Measurements from ENCODE around the gene DESI1.
A peak's percentile ranks its signal among the peaks of the same experiment; 100 is the strongest.
"Not testable (repeated sequence)": the region's sequence is repeated elsewhere in the genome, so short reads cannot be mapped to it uniquely, and the experiment has no call there.

DESI1 gene

DNA sequence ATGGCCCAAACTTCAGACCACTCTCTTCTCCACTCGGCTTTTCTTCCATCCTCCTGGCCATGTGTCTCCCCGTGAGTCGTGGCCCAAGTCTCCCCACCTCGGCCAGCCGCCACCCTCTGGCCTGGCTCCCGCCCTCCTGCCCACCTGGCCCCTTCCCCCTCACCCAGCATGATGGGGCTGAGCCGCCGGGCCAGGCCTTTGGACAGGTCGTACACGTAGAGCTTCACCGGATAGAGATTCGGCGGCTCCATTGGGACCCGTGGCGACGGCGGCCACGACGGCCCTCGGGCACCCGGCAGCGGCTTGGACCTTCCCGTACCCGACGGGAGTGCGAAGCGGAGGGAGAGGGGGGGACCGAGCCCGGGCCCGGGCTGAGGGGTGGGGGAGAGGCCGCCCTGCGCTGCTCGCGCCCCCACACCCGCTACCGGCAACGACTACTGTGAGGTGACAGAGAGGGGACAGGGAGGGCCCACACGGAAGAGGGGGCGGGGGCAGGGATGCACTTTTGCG is at the start of gene DESI1:
TSS of gene DESI1 (minus strand) at position 455 of the 510 bp plus-strand sequence. CDS start at position 251, 204 bp downstream.
- DNase-seq = peak; percentile 51

DNA sequence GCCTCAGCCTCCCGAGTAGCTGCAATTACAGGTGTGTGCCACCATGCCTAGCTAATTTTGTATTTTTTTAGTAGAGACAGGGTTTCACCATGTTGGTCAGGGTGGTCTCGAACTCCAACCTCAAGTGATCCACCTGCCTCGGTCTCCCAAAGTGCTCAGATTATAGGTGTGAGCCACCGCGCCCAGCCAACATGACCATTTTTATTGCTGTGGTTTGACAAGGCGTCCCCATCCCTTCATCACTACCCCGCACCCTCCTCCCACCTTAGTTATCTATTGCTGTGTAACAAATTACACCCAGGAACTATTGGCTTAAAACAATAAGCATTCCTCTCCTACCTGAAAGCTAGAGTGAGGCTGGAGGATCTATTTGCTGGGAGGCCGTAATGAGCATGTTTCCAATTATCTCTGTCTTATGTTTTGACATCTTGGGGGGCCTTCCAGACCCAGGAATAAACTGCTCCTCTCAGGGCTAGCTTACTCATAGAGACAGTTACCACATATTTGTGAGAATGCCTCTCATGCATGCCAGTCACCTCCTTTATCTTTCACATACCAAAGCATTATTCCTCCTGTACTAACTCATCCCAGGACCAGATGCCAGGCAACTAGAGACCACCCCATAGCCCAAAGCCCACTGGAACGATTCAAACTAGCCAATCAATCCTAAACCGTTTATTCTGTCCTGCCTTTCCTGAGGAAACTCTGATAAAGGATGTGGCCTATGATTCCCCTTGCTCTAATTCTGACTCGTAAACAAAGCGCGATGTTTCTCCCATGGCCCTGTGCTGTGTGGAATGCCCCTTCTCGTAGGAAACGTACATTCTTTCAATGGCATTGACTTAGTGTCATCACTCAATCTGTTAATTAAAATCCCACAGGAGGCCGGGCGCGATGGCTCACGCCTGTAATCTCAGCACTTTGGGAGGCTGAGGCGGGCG is 48.4 kb upstream of the DESI1 start:
- no peak for DNase-seq

DNA sequence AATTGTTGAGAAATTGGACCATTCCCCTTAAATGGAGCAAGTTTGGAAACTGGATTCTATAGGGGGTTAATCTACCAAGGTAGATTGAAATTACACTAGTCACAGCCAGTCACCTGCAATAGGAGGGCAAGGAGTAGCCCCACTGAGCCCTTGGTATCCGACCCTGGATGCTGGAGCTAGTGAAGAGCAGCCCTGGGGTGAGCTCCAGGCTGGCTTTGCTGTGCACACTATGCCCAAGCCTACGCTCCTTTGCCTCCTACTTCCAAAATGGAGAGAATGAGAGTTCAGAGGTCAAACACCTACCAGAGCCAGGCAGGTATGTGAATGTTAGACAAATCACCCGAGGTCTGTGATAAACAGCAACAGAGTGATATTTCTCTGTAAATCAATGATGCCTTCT is 44.1 kb upstream of the DESI1 start:
- no peak for DNase-seq

DNA sequence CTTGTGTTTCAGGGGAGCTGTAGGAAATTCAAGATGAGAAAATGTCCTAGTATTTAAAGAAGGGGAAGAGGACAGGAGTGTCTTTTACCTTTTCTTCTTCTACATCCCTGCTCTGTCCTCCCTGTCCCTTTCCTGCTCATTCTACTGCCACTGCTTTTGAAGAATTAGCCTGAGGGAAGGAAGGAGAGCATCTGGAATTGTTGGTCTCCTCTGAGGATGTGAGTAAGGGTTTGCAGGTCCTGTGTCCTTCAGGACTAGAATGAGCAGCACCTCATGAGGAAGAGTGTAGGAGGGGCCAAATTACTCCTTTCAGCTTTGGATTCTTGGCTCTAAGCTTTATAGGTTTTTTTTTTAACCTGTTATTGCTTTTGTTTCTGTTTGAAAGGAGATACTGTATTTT is 43.6 kb upstream of the DESI1 start:
- DNase-seq = no peak

DNA sequence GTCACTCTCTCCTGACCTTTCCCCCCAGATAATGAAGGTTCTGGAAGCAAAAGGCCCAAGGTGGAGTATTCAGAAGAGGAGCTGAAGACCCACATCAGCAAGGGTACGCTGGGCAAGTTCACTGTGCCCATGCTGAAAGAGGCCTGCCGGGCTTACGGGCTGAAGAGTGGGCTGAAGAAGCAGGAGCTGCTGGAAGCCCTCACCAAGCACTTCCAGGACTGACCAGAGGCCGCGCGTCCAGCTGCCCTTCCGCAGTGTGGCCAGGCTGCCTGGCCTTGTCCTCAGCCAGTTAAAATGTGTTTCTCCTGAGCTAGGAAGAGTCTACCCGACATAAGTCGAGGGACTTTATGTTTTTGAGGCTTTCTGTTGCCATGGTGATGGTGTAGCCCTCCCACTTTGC is 42.8 kb upstream of the DESI1 start:
- not testable (repeated sequence) for DNase-seq

DNA sequence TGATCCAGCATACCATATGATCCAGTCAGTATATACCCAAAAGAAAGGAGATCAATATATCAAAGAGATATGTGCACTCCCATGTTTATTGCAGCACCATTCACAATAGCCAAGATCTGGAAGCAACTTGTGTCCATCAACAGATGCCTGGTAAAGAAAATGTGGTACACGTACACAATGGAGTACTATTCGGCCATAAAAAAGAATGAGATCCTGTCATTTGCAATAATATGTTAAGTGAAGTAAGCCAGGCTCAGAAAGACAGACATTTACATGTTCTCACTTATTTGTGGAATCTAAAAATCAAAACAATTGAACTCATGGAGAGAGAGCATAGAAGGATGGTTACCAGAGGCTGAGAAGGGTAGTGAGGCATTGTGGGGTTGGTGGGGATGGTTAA is 40.9 kb upstream of the DESI1 start:
- DNase-seq = no peak

DNA sequence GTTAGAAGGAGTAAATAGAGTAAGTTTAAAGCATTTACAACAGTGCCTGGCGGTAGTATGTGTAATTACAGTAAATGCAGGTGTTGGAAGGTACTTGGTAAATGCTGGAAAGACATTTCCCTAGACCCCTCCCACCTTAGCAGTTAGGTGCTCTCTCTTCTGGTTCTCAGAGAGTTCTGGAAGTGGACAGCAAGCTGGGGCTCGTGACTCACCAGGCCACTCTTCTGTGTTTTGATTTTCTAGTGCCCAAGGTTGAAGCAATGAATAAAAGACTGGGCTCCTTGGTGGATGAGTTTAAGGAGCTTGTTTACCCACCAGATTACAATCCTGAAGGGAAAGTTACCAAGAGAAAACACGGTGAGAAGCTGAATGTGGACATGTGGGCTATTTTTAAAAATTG is 40.2 kb upstream of the DESI1 start:
- DNase-seq = no peak

DNA sequence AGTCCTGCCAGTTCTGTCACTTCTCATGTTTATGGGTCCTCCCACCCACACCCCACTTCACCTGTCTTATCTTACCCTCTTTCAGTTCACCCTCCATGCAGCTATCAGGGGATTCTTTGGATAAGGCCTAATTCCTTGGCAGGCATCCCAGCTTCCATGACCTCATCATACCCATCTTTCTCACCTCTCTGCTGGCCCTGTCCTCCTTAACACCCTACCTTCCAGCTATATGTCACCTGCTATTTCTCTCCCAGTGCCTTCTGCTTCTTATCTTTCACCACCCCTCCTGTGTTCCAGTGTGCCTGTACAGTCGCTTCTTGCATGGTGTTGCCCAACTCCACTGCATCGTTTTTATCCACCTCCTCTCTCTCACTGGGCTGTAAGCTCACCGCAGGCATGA is 39.6 kb upstream of the DESI1 start:
- no peak for DNase-seq

DNA sequence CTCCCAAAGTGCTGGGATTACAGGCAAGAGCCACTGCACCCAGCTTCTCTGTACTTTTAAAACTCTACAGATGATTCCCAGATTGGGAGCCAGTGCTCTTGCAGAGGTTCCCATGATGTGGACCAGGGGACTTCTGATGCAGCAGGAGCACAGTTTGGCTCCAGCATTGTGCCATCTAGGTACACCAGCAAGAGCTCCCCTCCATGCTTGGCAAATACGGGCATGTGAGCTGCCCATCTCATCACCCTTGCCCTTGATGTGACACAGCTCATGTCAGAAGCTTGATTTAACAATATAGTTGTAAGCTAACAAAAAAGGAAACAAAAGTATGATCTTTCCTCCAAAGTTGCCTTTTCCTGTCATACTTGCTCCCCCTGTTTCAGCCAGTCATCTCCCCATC is 39.1 kb upstream of the DESI1 start:
- no peak for DNase-seq

DNA sequence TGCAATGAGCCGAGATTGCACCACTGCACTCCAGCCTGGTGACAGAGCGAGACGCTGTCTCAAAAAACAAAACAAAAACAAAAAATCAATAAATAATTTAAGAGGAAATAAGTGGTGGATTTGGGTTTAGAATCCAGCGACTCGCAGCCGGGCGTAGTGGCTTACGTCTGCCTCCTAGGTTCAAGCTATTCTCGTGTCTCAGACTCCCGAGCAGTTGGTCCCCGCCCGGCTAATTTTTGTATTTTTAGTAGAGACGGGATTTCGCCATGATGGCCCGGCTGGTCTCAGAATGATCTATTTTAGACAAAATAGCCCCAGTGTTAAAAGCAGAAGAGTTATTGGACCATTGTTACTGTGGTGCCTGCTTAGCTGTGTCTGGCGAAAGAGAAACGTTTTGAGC is 38.0 kb upstream of the DESI1 start:
- no peak for DNase-seq

DNA sequence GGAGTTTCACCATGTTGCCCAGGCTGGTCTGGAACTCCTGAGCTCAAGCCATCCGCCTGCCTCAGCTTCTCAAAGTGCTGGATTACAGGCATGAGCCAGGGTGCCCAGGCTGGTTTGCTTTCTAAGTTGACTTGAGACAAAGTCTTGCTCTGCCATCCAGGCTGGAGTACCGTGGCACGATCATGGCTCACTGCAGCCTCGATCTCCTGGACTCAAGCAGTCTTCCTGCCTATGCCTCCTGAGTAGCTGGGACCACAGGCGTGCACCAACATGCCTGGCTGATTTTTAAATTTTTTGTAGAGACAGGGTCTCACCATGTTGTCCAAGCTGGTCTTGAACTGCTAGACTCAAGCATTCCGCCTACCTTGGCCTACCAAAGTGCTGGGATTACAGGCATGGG is 36.9 kb upstream of the DESI1 start:
- no peak for DNase-seq

DNA sequence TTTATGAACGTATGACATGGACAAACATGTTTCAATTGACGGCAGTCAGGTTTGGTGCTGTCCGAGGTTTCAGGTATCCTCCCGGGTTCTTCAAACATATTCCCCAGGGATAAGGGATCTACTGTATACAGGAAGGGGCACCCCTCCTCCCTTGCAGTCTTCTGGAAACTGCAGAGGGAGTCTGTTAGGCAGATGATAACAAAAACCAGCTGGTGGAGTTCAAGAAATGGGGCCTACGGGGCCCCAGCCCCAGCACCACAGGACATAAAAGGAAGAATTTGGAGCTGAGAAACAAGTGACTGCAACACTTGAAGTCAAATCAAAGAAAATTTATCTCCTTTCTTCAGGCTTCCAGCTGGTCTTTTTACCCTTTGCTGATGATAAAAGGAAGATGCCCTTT is 35.7 kb upstream of the DESI1 start:
- DNase-seq = no peak

DNA sequence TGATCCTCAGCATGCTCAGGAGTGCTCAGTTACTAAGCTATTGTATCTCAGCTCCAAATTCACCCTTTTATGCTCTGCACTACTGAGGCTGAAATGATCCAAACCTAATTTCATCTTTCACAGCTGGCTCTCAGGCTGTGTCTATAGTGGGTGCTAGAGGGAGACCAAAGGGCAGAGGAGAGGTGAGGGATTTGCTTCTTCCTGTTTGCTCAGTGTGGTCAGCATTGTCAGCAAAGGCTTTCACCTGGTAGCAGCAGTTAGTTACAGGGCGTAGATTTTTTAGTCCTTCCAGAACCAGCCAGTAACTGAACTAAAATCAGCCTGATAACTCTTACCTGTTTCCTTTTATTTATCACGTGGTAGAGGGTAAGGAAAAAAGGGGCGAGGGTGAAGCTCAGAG is 33.5 kb upstream of the DESI1 start:
- DNase-seq = no peak

DNA sequence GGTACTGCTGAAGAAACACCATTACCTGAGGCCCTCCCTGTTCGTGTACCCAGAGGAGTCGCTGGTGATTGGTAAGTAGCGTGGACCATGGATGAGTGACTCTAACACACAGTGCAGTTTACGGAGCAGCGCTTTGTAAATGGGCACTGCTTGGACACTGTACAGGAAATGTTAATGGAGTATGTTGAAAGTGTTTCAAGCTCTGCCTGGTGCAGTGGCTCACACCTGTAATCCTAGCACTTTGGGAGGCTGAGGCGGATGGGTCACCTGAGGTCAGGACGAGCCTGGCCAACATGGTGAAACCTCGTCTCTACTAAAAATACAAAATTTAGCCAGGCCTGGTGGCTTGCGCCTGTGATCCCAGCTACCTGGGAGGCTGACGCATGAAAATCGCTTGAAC is 30.0 kb upstream of the DESI1 start:
- DNase-seq = no peak

DNA sequence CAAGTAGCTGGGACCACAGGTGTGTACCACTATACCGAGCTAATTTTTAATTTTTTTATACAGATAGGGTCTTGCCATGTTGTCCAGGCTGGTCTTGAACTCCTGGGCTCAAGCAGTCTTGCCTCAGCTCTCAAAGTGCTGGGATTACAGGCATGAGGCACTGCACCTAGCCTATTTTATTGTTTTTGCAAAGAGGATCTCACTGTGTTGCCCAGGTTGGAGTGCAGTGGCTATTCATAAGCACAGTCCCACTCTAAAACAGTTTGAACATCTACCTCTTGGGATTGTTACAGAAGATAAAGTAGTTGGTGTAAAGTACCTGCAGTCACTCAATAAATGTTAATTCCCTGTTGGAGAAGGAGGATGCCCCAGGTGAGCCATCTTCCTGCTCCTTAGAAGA is 29.4 kb upstream of the DESI1 start:
- no peak for DNase-seq

DNA sequence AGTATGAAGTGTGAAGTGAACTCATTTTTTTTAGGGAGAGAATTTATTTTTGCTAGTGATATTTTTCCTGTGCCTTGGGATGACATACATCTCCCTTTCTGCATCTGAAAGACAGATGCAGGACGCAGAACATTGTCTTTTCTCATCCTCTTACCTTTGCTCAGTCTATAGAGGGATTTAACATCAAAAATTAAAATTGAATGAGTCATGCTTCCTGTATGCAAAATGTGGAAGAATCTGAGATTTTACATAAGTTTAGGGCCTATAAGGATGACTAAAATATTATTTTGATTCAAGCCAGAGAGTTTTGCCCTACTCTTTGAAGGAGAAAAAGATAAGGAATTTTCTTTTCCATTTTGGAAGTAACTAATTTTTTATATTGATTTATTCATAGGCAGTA is 27.6 kb upstream of the DESI1 start:
- DNase-seq = no peak

DNA sequence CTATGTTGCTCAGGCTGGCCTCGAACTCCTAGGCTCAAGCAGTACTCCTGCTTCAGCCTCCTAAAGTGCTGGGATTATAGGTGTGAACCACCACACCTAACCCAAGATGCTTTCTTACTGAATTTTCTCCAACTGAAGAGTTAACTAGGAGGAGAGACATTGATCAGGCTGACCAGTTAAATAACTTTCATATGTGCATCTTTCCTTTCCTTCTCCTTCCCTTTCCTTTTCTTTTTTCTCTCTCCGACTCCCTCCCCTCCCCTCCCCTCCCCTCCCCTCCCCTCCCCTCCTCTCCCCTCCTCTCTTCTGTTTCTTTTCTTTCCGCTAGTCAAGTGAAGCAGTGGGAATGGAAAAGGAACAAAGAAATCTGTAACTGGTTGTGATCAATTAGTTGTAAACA is 26.9 kb upstream of the DESI1 start:
- DNase-seq = no peak

DNA sequence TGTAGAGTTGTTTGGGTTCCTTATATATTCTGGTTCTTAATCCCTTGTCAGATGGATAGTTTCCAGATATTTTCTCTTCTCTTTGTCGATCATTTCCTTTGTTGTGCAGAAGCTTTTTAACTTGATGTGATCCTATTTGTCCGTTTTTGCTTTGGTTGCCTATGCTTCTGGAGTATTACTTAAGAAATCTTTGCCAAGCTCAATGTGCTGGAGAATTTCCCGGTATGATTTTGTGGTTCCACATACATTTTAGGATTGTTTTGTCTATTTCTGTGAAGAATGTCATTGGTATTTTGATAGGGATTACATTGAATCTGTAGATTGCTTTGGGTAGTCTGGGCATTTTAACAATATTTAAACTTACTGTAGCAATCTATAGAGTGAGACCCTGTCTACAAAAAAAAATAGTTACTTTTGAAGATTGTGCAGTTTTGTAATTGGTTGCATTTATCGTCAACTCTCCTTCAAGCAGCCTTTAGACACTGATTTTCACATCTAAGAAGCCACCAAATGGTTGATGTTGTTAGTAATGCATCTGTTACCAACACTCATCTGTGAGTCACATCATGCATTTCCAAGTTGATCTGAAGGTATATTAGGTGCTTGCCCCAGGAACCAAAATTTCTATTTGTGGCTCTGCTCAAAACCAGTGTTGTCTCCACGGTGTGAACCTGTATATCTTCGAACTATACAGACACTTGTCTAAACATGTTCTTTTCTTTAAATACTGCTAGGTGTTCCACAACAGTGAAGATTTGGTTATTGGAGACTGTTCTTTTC is 21.7 kb upstream of the DESI1 start:
- no peak for DNase-seq

DNA sequence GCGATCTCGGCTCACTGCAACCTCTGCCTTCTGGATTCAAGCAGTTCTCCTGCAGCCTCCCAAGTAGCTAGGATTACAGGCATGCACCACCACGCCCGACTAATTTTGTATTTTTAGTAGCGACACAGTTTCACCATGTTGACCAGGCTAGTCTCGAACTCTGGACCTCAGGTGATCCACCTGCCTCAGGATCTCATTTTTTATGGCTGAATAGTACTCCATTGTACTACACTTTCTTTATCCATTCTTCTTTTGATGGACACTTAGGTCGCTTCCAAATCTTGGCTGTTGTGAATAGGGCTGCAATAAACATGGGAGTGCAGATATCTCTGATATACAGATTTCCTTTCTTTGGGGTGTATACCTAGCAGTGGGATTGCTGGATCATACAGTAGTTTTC is 21.0 kb upstream of the DESI1 start:
- DNase-seq = no peak

DNA sequence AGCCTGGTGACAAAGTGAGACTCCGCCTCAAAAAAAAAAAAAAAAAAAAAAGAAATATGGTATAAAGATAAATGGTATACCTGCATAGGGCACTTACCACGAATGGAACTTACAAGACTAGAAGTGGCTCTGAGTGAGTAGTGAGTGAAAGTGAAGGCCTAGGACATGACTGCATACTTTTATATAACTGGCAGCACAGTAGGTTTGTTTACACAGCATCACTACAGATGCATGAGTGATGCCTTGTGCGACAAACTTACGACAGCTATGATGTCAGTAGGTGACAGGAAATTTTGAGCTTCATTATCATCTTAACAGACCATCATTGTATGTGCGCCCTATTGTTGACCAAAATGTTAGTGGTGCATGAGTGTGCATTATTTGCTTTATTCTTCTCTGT is 17.9 kb upstream of the DESI1 start:
- DNase-seq = no peak

DNA sequence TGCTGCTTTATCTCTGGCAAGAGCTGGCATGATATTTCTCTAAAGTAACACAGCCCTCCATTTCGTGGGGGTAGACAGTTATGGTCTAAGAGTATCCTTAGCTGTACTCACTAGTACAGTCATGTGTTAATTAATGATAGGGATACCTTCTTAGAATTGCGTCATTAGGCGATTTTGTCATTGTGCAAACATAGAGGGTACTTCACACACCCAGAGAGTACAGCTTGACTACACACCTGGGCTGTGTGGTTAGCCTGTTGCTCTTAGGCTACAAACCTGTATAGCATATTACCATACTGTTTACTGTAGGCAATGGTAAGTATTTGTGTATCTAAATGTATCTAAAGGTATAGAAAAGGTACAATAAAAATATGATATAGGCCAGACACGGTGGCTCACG is 17.3 kb upstream of the DESI1 start:
- DNase-seq = no peak

DNA sequence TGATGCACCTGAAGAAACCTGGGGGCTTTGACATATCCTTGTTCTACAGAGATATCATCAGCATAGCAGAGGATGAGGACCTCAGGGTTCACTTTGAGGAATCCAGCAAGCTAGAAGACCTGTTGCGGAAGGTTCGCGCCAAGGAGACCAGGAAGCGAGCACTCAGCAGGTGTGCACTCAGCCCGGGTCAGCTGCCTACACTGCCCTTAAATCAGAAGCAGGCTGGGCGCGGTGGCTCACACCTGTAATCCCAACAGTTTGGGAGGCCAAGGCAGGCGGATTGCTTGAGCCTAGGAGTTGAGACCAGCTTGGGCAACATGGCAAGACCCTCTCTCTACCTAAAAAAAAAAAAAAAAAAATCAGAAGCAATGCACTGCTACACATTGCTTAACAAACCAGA is 16.8 kb upstream of the DESI1 start:
- not testable (repeated sequence) for DNase-seq

DNA sequence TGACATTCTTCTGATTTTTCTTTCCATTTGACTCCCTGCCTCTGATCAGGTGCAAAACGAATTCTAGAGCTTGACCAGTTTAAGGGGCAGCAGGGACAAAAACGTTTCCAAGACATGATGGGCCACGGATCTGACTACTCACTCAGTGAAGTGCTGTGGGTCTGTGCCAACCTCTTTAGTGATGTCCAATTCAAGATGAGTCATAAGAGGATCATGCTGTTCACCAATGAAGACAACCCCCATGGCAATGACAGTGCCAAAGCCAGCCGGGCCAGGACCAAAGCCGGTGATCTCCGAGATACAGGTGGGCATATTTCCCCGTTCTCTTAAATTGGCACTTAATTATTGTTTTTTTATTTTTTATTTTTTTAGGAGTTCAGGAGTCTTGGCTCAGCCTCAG is 15.6 kb upstream of the DESI1 start:
- no peak for DNase-seq

DNA sequence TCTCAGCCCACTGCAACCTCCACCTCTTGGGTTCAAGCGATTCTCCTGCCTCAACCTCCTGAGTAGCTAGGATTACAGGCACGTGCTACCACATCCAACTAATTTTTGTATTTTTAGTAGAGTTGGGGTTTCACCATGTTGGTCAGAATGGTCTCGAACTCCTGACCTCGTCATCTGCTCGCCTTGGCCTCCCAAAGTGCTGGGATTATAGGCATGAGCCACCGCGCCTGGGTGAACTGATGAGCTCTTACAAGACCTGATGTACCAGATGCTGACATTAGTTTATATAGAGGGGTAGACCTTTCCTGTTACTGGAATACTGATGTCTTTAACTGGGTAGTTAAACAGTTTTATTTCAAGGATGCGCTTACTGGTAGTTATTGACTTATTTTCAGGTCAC is 13.8 kb upstream of the DESI1 start:
- DNase-seq = not testable (repeated sequence)
